Stimulated activated CD4-positive, alpha-beta T cell treated with anti-CD3 and anti-CD28 coated beads, Interleukin-15, amount 100 ng/mL, for 48 hours (primary cell): ENCODE results near the gene PDE5A.
"Not testable (repeated sequence)": the region's sequence is repeated elsewhere in the genome, so short reads cannot be mapped to it uniquely, and the experiment has no call there.

ENCODE experiments used
- DNase-seq, 2 donors: peaks; one replicate each; pipeline ENCODE4 v3.0.0-alpha.2; 2020; ENCODE audit warnings: low read depth in 2 of 2

The PDE5A gene

DNA sequence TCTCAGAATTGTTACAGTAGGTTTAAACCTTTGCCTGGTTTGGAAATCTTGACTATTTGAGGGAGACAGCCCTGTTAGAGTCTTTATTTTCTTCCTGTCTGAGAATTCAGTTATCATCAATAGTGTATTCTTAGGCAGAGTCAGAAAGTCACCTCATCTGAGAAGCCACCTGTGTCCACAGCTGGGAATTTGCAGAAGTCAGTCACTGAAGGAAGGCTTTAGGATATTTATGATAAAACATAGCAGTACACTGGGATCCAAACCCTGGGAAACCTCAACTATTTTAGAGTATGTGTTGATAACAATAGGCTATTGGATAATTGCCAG is 157.9 kb downstream of the PDE5A start:
- not testable (repeated sequence) for DNase-seq

DNA sequence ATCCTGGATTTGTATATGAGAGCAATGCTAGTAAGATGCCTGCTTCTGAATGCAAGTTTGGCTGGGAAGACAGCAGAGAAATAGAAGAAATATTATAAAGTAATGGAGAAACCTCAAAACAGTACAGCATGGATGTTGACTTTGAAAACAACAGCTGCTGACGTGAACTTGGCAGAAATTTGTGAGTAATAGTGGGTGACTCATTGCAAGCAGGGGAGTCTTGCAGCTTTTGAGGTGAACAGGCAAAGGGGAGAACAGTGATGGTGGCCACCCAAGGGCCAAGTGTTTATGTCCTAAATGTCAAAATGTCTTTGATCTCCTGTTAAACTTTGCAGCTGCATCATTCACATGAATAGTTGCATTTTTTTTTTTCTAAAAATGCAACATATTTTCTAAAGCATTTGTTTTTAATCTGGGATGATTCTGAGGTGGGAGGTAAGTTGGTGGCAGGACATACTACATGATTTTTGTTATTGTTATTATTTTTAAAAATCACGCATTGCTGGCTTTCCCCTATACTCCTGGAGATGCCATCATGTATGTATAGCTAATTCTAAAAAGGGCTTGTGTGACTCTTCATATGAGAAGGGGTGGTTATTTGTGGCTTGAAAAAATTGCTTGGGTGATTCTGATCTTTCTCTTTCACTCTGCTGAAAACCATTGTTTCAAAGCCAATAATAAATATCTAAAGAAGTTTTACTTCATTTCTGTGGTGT is 158.4 kb downstream of the PDE5A start:
- not testable (repeated sequence) for DNase-seq

DNA sequence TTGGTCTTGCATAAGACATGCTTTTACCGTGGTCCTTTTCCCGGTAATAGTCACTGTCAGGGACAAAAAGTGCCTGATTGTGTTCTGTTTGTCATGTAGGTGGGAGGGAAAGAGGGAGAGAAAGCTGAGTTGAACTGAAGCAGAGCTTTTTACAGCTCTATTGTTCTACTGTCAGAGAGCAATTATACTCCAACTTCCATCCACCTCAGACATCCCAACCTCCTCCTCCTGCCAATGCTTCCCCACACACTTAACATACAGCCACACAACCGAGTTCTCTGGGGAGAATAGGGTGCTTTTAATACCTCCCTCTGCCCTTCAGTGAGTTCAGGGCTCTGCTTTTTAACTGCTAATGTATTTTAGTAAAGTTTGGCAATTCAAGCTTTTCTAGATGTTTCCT is 159.6 kb downstream of the PDE5A start:
- DNase-seq = not testable (repeated sequence)

DNA sequence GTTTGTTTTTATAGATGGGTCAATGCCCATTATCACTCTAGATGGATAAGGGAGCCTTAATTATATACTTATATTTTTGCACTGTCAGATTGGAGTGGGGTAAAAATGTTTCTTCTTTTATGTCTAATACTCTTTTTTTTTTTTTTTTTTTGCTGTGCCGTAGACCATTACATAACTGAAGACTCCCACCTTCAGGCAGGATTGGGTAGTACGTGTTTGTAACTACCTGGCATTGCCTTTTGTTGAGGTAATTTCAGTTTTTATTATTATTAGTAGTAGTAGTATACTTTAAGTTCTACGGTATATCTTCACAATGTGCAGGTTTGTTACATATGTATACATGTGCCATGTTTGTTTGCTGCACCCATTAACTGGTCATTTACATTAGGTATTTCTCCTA is 165.9 kb downstream of the PDE5A start:
- peak in 1 of 2 donors; percentile 12 for DNase-seq

DNA sequence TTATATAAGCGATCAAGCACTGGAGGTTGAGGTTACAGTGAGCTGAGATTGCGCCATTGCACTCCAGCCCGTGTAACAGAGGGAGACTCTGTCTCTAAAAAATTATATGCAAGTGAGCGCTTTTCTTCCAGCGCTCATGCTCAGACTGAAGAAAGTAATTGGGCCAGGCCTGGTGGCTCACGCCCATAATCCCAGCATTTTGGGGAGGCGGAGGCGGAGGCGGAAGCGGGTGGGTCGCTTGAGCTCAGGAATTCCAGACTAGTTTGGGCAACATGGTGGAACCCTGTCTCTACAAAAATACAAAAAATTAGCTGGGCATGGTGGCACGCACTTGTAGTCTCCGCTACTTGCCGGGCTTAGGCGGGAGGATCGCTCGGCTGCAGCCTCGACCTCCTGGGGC is 172.9 kb downstream of the PDE5A start:
- DNase-seq = not testable (repeated sequence)

DNA sequence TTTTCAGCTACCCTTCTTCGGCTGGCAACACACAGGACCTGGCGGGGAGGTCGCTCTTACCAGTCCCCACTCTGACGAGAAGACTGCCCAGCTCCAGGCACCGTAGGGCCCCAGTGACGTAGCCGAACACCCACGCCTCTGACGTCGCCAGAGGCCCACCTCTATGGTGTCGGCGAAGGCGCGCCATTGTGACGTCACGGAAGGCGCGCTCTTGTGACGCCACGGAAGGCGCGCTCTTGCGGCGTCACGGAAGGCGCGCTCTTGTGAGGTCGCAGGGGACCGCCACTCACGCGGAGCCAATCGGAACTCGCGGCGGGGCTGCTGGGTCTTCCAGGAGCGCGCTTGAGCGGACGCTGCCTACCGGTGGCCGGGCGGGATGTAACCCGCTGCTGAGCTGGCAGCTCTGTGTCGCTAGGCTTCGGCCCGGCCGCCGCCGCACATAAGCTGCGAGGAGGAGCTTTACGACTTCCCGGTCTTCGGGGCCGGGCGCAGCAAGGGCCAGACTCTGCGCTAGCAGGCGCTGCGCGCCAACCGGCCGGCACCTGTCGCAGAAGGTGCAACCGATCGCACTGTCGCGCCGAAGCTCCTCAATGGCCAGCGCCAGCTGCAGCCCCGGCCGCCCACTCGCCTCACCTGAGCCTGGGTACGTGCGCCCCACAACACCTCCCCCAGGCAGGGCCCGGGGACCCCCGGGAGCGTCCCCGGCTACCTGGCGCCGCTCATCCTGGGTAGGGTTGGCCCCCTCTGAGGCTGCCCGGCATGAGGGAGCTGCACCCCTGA is 173.9 kb downstream of the PDE5A start:
- peak; percentile 92 to 95 for DNase-seq

DNA sequence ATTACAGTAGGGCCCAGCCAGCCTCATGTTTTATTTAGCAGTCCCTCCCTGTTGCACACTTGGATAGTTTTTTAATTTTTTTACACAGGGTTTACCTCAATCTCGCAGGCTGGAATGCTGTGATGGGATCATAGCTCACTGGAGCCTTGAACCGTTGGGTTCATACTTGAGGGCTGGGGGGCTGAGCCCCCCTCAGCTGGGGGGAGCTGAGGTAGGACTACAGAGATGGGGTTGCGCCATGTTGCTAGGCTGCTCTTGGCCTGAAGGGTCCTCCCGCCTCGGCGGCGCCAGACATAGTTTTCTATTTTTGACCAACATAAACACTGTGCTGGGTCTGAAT is 174.5 kb downstream of the PDE5A start:
- not testable (repeated sequence) for DNase-seq

DNA sequence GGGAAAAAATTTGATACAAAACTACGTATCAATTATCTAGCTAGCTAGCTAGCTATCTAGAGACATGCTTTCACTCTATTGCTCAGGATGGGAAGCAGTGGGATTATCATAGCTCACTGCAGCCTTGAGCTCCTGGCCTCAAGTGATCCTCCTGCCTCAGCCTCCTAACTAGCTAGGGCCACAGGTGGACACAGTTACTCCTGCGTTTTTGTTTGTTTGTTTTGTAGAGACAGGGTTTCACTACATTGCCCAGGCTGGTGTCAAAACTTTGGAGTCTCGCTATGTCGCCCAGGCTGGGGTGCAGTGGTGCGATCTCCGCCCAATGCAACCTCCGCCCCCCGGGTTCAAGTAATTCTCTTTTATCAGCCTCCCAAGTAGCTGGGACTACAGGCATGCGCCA is 175.3 kb downstream of the PDE5A start:
- not testable (repeated sequence) for DNase-seq

DNA sequence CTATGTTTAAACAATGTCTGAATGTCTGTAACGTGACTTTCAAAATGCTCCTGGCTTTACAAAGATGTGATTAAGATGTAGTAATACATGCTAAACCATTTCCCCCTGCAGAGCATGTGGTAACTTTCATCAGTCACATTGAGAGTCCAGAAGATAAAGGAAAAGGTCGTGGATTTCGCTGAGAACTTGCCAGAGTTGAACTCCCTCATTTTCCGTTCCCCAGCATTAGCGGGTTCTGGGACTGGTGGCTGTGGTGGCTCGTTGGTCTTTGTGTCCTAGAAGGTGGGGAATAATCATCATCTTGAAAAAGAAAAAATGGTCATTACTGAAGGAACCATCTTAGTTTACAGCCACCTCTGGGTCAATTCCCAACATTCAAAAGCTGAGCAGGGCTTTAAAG is 178.8 kb downstream of the PDE5A start:
- not testable (repeated sequence) for DNase-seq
